ENCODE results near the gene MRPL38. TPM values are rescaled to one million over a fixed set of nuclear protein-coding genes. Genes with fewer than 3 reads are reported as not detected.
"Not testable (repeated sequence)": the region's sequence is repeated elsewhere in the genome, so short reads cannot be mapped to it uniquely, and the experiment has no call there.

The MRPL38 gene
- total and polyA plus RNA-seq, 2 donors (not counting 1 experiment from before 2014, with no cell fraction given), result 126 to 127 TPM

GRCh38 chr17:75869282-75870141 lies 35.2 kb downstream of the MRPL38 start:
- H3K4me2 ChIP-seq (replicated peaks; ENCODE audit: low read depth, low read length, poor library complexity, severe bottlenecking), result no peak overlapping the region
- POLR2A ChIA-PET, result no interaction called here
- H4K20me1 ChIP-seq (ENCODE audit: control insufficient read depth, insufficient read depth, low read length, poor library complexity, severe bottlenecking), result no peaks in the 10 kb centered on the region
- DNase-seq, result no peak
- intact Hi-C loops (cut with micrococcal nuclease), result no loop called here
- H3K4me1 ChIP-seq (ENCODE audit: control insufficient read depth in 2 of 2, insufficient read depth in 2 of 2, low read length in 2 of 2), result peaks cover 5 to 11% of the 10 kb centered on the region in 2 donors
- Mint-ChIP-seq H3K4me1 (peaks cover 10% of the 10 kb centered on the region), H3K27me3 (no peaks in the 10 kb centered on the region), H3K4me3 (no peak overlapping the region), H3K9me3 (ENCODE audit: insufficient read depth) (no peaks in the 10 kb centered on the region), H3K27ac (no peak overlapping the region)
- H2AFZ ChIP-seq (ENCODE audit: insufficient read depth, low read depth, low read length, poor library complexity, severe bottlenecking), result no peak overlapping the region
- ATAC-seq (ENCODE audit: low read depth), result no peak
- H3K36me3 ChIP-seq (replicated peaks in 1 of 2; ENCODE audit: control extremely low read depth in 1 of 2, control insufficient read depth in 1 of 2, extremely low read depth in 1 of 2, insufficient read depth in 2 of 2, low read length in 1 of 2), result no peaks in the 10 kb centered on the region
- TF ChIP-seq CTCF (IDR thresholded peaks at IDR 0.05) (no peak), EZH2 (IDR thresholded peaks at IDR 0.05; ENCODE audit: borderline replicate concordance, insufficient read depth, low read depth, low read length, poor library complexity, severe bottlenecking) (no peak)
- no peak overlapping the region for H3K27ac ChIP-seq (ENCODE audit: low read length in 2 of 2)
- no peak overlapping the region for H3K4me3 ChIP-seq (ENCODE audit: control extremely low read depth in 1 of 5, extremely low read depth in 1 of 5, insufficient read depth in 1 of 5, low read depth in 2 of 5, low read length in 4 of 5)
- no peaks in the 10 kb centered on the region for H3K27me3 ChIP-seq (replicated peaks in 1 of 4; ENCODE audit: control extremely low read depth in 1 of 4, control insufficient read depth in 3 of 4, insufficient read depth in 4 of 4, low read length in 3 of 4)
- 92% methylated on average over 22 of the region's 23 CpGs for WGBS (ENCODE audit: insufficient coverage)
- no peaks in the 10 kb centered on the region for H3K79me2 ChIP-seq (ENCODE audit: control insufficient read depth, insufficient read depth, low read length)
- CTCF ChIA-PET, result no interaction called here
- H3K9me3 ChIP-seq (ENCODE audit: control extremely low read depth in 1 of 3, control insufficient read depth in 2 of 3, insufficient read depth in 1 of 3, low read length in 2 of 3), result no peaks in the 10 kb centered on the region
- no peak overlapping the region for H3K9ac ChIP-seq (ENCODE audit: low read length)

GRCh38 chr17:75868730-75869281 lies 35.9 kb downstream of the MRPL38 start:
- H3K4me3 ChIP-seq (ENCODE audit: control extremely low read depth in 1 of 5, extremely low read depth in 1 of 5, insufficient read depth in 1 of 5, low read depth in 2 of 5, low read length in 4 of 5); H3K27me3 Mint-ChIP-seq; H3K79me2 ChIP-seq (ENCODE audit: control insufficient read depth, insufficient read depth, low read length); H3K9me3 Mint-ChIP-seq (ENCODE audit: insufficient read depth); ATAC-seq (ENCODE audit: low read depth); H3K9me3 ChIP-seq (ENCODE audit: control extremely low read depth in 1 of 3, control insufficient read depth in 2 of 3, insufficient read depth in 1 of 3, low read length in 2 of 3); POLR2A ChIA-PET; H3K4me3 Mint-ChIP-seq; H3K27ac Mint-ChIP-seq; H3K9ac ChIP-seq (ENCODE audit: low read length); DNase-seq; H3K4me2 ChIP-seq (replicated peaks; ENCODE audit: low read depth, low read length, poor library complexity, severe bottlenecking); H3K27ac ChIP-seq (ENCODE audit: low read length in 2 of 2); H3K27me3 ChIP-seq (replicated peaks in 1 of 4; ENCODE audit: control extremely low read depth in 1 of 4, control insufficient read depth in 3 of 4, insufficient read depth in 4 of 4, low read length in 3 of 4); H4K20me1 ChIP-seq (ENCODE audit: control insufficient read depth, insufficient read depth, low read length, poor library complexity, severe bottlenecking); H2AFZ ChIP-seq (ENCODE audit: insufficient read depth, low read depth, low read length, poor library complexity, severe bottlenecking); H3K36me3 ChIP-seq (replicated peaks in 1 of 2; ENCODE audit: control extremely low read depth in 1 of 2, control insufficient read depth in 1 of 2, extremely low read depth in 1 of 2, insufficient read depth in 2 of 2, low read length in 1 of 2); intact Hi-C loops (cut with micrococcal nuclease); CTCF ChIA-PET: not testable (repeated sequence)
- 95% methylated on average over 11 of the region's 12 CpGs for WGBS (ENCODE audit: insufficient coverage)
- H3K4me1 ChIP-seq (ENCODE audit: control insufficient read depth in 2 of 2, insufficient read depth in 2 of 2, low read length in 2 of 2), result peaks cover 12 to 18% of the 10 kb centered on the region in 2 donors
- H3K4me1 Mint-ChIP-seq, result peaks cover 16% of the 10 kb centered on the region

- not testable (repeated sequence) for ATAC-seq (ENCODE audit: low read depth)
- H3K4me1 Mint-ChIP-seq, result peaks cover 22% of the 10 kb centered on the region
These were observed 39.1 kb downstream of the MRPL38 start for GRCh38 chr17:75865404-75866188.

More at GRCh38 chr17:75865404-75866188, 39.1 kb downstream of the MRPL38 start:
- CTCF ChIA-PET, result interaction anchor here (0.6 to 3.3 kb wide), 7 partner anchors 10 to 464 kb away, joined by 3 to 13 read pairs (median 4); partner anchors contain the start of genes TRIM65 and WBP2
- H4K20me1 ChIP-seq (ENCODE audit: control insufficient read depth, insufficient read depth, low read length, poor library complexity, severe bottlenecking); H3K36me3 ChIP-seq (replicated peaks in 1 of 2; ENCODE audit: control extremely low read depth in 1 of 2, control insufficient read depth in 1 of 2, extremely low read depth in 1 of 2, insufficient read depth in 2 of 2, low read length in 1 of 2); H3K27me3 Mint-ChIP-seq; H3K9ac ChIP-seq (ENCODE audit: low read length); H3K4me3 ChIP-seq (ENCODE audit: control extremely low read depth in 1 of 5, extremely low read depth in 1 of 5, insufficient read depth in 1 of 5, low read depth in 2 of 5, low read length in 4 of 5); H3K4me2 ChIP-seq (replicated peaks; ENCODE audit: low read depth, low read length, poor library complexity, severe bottlenecking); DNase-seq; intact Hi-C loops (cut with micrococcal nuclease); H3K4me3 Mint-ChIP-seq; H3K9me3 ChIP-seq (ENCODE audit: control extremely low read depth in 1 of 3, control insufficient read depth in 2 of 3, insufficient read depth in 1 of 3, low read length in 2 of 3); H2AFZ ChIP-seq (ENCODE audit: insufficient read depth, low read depth, low read length, poor library complexity, severe bottlenecking); H3K79me2 ChIP-seq (ENCODE audit: control insufficient read depth, insufficient read depth, low read length); H3K9me3 Mint-ChIP-seq (ENCODE audit: insufficient read depth); H3K27me3 ChIP-seq (replicated peaks in 1 of 4; ENCODE audit: control extremely low read depth in 1 of 4, control insufficient read depth in 3 of 4, insufficient read depth in 4 of 4, low read length in 3 of 4): not testable (repeated sequence)
- Histone ChIP-seq H3K4me1 (ENCODE audit: control insufficient read depth in 2 of 2, insufficient read depth in 2 of 2, low read length in 2 of 2) (peaks cover 13 to 19% of the 10 kb centered on the region in 2 donors), H3K27ac (ENCODE audit: low read length in 2 of 2) (peak overlapping the region in 1 of 2 donors; percentile 78)
- POLR2A ChIA-PET, result interaction anchor here (0.6 to 1.6 kb wide), 3 partner anchors 10 to 80 kb away, joined by 3 to 12 read pairs (median 6); no protein-coding TSS in a partner anchor
- WGBS (ENCODE audit: insufficient coverage), result 97% methylated on average over 11 of the region's 17 CpGs
- peak overlapping the region; percentile 76 for H3K27ac Mint-ChIP-seq
